ENCODE data around the gene ALDH1L2. TPM values are rescaled to one million over a fixed set of nuclear protein-coding genes. Genes with fewer than 3 reads are reported as not detected.

Gene ALDH1L2
- total and polyA plus RNA-seq, 9 of the 15 experiments (the other 6 are each of a cell fraction or from before 2014, with no cell fraction given): 1.1 to 9.9 (median 3.8) TPM

GRCh38 chr12:105113094-105113493 is 28.8 kb upstream of the ALDH1L2 start (continued):
- no peak for TF ChIP-seq RREB1 (CRISPR knock-in tag; IDR thresholded peaks at IDR 0.05)
- TF ChIP-seq SIN3B (IDR thresholded peaks at IDR 0.05; ENCODE audit: low read depth): no peak
- no peak for TF ChIP-seq ZBTB34 (CRISPR knock-in tag; IDR thresholded peaks at IDR 0.05)

Measured in K562 (cell line).